NCI-H1694 (cell line): ENCODE measurements around the gene KCNN3.
"Not testable (repeated sequence)": the region's sequence is repeated elsewhere in the genome, so short reads cannot be mapped to it uniquely, and the experiment has no call there.

Source experiments
- DNase-seq: peaks from one replicate; lab custom pipeline; 2025; lab: John Stamatoyannopoulos, UW

KCNN3 gene

DNA sequence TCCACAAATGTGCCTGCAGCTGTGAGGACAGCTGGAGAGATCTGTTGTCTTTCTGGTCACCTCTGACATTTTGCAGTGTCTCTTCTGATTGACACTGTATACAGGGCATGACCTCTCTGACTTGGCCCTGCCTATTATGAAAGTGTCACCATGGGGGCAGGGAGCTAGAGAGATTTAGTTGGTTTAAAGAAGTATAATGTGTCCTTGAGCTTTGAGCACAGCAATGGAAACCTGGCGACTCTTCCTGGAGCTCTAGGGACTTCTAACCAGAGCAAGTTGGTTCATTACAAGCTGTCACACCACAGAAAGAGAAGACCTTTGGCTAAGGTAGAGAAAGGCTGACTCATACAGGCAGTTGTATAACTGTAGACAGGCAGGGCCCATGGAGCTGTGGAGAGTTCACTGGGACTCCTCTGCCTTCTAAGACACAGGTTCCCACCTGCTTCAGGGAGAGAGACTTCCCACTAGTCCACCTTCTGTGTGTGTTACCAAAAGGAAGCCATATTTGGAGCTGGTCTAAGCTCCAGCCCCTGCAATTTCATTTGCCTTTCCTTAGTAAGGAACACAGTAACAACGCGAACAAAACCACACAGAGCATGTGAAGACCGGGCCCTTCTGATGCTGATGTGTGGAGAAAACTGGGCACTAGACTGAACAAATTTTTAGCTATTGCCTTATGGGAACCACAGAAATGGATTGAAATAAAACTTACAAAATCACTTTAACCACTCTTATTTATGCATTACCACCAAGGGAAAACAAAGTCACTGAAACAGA lies 171.6 kb downstream of the KCNN3 start:
- DNase-seq = no peak

DNA sequence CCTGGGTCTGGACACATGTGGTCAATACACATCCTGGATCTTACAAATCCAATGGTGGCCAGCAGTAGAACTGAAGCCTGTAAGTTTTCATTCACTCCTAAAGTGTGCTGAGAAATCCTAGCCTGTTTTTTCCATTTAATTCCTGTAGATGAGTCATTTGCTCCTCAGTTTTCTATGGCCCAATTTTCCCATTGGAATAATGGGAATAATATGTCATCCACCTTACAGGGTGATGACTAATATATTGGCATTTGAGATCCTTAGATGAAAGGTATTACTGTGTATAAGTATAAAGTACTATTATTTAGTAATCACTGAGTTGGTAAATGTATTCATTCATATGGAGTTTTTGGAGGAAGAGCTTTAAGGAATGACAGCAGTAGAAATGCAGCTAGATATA lies 172.4 kb downstream of the KCNN3 start:
- DNase-seq = no peak

DNA sequence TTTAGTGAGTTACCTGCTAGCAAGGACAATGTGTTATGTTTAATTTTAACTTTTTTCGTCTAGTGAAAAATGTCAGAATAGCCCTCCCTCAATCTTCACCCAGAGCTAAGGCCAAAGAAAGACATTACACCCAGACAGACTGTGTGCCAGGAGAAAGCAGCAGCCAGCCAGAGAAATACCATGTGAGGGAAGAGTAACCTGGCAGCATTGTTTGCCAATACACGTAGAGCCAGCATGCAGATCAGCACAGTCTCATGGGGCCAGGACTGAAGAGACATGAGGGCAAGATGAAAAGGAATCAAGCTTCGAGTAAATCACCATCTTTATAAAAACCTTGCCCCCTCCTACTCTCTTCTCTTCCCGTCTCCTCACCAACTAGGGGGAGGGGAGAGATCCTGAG lies 173.6 kb downstream of the KCNN3 start:
- no peak for DNase-seq

DNA sequence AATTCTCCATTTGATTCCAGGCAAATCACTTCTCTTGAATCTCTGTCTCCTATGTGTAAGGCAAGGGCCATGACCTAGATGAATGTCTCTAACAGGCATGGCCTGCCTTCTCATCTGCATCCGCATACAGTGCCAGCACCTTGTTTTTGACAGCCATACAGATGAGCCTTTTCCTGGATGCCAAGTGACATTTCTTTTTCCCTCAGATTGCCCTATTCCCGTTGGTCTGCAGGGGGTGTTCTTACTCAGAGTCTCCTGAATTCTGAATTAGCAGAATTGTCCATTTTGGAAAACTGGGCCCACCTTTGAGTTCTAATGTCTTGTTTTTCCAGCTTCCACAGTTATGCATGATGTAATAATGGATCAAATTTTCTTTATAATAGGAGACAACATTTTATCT lies 174.1 kb downstream of the KCNN3 start:
- peak; percentile 51 for DNase-seq

DNA sequence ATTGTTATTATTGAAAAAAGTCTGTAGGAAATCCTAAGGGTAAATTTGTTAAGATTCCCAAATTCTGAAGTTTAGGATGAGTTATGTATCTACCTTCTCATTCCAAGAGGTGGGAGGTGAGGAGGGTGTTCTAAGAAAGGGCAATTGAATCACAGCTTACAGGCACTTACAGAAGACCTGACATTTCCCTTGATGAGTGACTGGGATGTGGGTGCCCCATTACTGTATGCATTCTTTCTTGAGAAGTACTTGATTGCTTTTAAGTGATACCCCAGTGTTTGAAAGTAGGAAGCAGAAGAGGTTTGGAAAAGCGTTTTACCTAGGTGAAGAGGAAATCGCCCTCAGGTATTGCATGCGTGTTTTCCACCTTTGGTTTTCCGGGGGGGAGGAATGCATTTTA lies 175.1 kb downstream of the KCNN3 start:
- DNase-seq = no peak

DNA sequence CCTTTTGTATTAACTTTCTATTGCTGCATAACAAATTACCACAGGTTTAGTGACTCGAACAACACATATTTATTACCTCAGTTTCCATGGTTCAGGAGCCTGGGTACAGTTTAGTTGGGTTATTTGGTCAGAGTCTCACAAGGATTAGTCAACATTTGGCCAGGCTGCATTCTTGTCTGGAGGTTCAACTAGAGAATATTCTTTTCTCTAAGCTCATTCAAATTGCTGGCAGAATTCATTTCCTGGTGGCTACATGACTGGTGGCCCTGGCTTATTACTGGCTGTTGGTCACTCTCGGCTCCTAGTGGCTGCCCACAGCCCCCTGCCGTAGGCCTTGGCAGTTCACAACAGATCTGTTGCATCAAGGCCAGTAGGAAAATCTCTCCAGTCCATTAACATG lies 181.0 kb downstream of the KCNN3 start:
- no peak for DNase-seq

DNA sequence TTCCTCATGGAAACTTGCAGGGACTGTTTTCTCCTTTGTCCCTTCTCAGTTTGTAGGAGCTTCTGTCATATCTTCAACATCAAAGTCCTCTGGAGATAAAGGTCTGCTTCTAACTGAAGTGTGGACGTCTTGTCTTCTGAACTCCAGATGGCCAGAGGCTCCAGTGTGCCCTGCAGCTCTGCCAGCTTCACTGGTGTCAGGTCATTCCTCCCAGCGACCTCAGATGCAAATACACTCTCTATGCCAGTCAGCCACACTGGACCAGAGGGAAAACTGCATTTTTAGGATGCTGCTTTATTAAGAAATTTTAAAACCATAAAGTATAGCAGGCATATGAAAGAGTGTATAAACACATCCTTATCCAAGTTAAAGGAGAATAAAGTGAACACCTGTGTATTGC lies 183.6 kb downstream of the KCNN3 start:
- no peak for DNase-seq

DNA sequence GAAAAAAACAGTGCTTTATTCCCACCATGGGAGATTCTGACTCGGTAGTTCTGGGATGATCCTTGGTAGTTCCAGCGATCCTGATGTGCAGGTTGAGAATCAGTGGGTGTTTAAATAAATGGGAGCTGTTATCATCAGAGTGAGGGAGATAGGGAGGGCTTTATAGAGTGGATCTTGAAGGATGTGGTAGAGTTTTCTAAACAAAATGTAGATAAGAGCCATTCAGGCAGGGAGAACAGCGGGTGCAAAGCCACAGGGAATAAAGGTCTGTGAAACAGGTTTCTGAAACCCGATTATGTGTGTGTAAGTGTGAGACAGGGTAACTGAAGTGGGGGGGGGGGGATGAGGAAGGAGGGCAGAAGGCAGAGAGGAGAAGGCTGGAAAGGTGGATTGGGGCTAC lies 186.3 kb downstream of the KCNN3 start:
- DNase-seq = no peak

DNA sequence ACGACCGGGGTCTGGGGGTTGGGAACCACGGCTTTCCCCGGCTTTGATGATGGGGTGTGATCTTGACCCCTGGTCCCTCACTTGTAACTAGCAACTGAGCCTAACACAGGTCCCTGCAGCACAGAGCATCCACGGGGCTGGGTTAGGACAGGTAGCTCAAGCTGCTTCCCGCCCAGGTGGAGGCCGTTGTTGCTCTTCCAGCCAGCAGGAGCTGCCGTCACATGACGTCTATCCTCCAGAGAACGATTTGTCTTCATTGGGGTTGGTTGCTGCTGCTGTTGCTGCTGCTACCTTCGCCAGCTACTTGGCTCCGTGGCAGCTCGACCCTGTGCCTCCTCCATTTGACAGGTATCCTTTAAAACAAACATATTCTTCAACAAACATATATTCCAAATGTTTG lies 187.8 kb downstream of the KCNN3 start:
- no peak for DNase-seq

DNA sequence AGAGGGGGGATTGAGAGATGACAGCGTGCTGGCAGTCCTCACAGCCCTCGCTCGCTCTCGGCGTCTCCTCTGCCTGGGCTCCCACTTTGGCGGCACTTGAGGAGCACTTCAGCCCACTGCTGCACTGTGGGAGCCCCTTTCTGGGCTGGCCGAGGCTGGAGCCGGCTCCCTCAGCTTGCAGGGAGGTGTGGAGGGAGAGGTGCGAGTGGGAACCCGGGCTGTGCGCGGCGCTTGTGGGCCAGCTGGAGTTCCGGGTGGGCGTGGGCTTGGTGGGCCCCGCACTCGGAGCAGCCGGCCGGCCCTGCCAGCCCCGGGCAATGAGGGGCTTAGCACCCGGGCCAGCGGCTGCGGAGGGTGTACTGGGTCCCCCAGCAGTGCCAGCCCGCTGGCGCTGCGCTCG lies 192.2 kb downstream of the KCNN3 start:
- not testable (repeated sequence) for DNase-seq

DNA sequence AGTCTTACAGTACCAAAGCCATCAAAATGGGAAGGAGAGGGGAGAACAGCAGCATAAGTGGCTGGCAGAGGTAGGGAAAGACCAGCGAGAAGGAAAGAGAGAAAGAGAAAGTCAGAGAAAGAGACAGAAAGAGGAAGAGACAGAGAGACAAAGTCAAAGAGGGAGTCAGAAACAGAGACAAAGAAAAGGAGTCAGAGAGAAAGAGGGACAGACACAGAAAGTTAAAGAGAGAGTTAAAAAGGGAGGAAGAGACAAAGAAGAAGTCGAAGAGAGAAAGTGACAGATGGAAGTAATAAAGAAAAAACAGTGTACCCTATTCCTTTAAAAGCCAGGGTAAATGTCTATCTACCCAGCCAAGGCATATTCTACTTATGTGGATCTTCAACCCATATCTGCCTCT lies 193.2 kb downstream of the KCNN3 start:
- DNase-seq = not testable (repeated sequence)

DNA sequence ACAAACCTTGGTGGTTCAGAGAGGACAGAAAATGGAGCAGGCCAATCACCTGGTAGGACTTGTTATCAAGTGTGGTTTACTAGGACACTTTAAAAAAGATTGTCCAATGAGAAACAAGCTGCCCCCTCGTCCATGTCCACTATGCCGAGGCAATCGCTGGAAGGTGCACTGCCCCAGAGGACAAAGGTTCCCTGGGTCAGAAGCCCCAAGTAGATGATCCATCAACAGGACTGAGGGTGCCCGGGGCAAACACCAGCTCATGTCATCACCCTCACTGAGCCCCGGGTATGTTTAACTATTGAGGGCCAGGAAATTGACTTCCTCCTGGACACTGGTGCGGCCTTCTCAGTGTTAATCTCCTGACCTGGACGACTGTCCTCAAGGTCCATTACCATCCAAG lies 195.6 kb downstream of the KCNN3 start:
- not testable (repeated sequence) for DNase-seq

DNA sequence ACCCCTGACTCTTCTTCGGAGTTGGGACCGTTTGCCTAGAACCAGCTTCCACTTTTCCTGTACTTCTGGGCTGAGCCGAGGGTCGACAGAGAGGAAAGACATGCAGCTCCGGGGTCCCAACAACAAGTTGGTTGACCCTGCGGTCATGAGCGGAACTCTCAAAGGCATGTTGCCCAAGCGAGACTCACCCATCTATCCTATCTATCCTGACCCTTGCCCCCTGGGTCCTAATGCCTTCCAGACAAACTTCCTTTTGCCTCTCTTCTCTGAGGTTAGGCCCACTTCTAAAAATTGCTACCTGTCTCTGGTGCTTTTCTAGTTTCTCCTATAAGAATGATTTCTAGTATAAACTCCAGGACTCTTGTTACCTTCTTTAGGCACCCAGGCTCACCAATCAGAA lies 197.8 kb downstream of the KCNN3 start:
- not testable (repeated sequence) for DNase-seq

DNA sequence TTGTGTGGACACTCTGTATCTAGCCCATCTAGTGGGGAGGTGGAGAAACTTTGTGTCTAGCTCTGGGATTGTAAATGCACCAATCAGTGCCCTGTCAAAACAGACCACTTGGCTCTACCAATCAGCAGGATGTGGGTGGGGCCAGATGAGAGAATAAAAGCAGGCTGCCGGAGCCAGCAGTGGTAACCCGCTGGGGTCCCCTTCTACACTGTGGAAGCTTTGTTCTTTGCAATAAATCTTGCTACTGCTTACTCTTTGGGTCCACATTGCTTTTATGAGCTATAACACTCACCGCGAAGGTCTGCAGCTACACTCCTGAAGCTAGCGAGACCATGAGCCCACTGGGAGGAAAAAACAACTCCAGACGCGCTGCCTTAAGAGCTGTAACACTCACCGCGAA lies 198.7 kb downstream of the KCNN3 start:
- not testable (repeated sequence) for DNase-seq

DNA sequence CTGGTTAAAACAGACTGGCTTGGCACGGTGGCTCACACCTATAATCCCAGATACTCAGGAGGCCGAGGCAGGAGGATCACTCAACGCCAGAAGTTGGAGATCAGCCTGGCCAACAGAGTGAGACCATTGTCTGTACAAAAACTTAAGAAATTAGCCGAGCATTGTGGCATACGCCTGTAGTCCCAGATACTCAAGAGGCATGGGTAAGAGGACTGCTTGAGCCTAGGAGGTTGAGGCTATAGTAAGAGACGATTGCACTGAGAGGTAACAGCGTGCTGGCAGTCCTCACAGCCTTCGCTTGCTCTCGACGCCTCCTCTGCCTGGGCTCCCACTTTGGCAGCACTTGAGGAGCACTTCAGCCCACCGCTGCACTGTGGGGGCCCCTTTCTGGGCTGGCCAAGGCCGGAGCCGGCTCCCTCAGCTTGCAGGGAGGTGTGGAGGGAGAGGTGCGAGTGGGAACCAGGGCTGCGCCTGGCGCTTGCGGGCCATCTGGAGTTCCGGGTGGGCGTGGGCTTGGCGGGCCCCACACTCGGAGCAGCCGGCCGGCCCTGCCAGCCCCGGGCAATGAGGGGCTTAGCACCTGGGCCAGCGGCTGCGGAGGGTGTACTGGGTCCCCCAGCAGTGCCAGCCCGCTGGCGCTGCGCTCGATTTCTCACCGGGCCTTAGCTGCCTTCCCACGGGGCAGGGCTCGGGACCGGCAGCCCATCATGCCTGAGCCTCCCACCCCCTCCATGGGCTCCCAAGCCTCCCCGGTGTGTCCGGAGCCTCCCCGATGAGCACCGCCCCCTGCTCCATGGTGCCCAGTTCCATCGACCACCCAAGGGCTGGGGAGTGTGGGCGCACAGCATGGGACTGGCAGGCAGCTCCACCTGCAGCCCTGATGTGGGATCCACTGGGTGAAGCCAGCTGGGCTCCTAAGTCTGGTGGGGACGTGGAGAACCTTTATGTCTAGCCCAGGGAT lies 199.5 kb downstream of the KCNN3 start:
- DNase-seq = not testable (repeated sequence)

DNA sequence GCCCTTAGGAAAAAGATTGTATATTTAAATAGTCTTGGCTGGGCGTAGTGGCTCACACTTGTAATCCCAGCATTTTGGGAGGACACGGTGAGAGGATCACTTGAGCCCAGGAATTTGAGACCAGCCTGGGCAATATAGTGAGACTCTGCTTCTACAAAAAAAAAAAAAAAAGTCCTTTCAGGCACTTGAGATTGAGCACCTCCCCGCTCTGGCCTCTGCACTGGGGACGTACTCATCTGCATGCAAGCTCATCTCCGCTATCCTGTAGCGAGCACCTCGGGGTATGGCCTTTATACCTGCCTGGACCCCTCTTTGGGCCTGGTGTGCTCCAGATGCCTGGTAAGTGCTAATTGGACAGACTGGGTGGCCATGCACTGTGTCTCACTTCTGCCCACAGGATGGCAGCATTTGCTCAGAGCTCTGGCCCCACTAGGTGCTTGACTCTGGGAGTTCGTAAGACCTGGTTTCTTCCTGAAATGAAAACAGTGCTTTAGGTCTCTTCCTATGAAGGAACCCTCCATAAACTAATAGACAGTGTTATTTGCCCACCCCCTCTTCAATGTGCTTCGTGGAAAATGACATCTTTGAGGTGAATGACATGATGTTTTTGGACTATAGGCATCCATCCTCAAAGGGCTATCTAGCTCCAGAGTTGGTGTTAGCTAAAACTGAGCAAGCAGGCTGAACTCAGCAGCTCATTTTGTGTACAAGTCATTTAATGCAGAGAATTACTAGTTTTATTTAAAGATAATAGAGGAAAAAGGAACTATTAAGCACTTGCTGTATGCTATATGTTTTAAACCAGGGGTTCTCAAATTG lies 200.4 kb downstream of the KCNN3 start:
- peak; percentile 93 for DNase-seq

DNA sequence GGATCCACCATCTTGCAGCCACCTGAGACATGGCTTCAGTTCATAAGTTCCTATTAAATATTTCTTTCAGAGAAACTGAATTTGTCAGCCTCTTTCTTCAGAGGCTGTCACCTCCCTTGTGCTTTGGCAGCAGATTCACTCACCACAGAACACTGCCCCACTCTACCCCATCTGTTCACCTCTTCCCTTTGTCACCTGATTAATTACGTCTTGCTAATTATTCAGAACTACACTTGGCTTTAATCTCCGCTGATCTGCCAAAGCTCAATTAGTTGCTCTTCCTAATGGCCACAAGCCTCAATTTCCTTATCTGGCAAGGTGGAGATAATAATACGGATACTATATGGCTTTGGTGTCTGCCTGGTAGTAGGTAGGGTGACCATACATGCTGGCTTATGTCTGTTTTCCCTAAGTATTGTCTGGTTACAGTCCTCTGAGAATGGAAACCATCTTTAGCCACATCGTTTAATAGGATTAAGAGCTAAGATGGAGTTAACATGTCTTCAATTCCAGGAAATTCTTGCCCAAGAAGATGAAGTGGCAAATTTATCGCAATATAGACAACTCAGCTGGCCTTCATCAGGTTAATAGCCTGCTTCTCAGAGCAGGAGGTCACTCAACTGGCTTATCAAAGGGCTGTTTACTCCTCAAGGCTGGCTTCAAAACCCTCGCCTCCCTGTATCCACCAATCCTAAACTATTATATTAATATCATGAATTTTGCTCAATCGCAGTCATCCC lies 203.9 kb downstream of the KCNN3 start:
- peak; percentile 53 for DNase-seq

DNA sequence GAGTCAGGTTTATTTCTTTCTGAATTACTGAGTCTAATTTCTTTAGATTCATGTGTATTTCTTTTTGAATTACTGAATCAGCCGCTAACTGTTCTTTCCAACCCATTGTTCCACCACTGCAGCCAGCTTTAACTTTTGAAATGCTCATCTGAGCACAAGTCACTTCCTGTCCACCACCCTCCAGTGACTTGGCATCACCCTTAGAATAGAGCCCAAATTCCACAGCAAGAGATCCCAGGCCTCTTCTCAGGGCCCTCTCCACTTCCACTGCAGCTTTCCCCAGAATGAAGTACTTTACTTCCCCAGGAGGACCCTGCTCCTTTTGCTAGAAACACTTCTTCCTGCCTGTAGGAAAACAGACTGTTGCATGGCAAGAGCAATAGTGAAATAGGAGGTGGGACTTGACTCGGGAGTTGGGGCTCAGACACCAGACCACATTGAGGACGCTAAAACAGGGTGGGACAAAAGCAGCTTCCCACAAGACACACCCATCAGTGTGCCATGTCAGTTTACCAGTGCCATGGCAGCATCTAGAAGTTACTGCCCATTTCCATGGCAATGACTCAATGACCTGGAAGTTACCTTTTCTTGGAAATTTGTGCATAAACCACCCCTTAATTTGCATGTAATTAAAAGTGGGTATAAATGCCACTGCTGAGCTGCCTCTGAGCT lies 205.6 kb downstream of the KCNN3 start:
- DNase-seq = no peak

DNA sequence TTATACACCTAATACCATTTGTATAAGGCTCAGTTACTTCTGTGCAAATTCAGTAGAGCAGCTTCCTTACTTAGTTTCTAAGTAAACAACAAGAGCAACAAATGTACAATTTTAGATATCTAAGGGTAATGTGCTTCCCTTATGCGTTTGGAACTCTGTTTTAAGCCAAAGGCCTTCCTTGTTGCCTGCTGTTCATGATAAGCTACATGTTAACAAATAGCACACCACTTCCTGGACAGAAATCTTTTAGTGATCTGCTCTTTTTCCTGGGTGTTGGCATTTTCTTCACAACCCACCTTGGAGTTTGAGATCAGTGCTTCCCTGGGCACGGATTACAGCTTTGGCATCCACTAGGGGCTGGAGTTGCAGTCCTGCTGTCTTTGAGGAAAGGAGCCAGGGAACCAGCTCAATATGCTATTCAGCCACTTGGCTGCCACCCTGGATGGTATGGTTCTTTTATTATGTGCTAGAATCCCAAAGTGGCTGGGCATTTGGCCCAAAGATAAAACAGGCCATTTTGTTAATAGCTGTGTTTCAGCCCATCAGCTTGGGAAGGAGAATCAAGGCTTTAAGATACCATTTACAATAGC lies 206.5 kb downstream of the KCNN3 start:
- DNase-seq = peak; percentile 47

DNA sequence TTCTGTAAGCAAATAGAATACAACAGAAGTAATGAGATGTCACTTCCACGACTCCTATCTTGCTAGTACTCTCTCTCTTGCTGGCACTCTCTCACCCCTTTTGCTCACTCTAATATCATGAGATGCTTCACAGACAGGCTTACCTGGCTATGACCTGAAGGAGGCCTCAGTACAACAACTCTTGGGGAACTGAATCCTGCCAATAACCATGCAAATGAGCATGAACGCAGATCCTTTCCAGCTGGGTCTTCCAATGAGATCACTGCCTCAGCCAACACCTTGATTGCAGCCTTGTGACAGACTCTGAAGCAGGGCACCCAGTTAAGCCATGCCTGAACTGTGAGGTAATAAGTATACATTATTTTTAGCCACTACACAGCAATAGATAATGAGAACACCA lies 209.0 kb downstream of the KCNN3 start:
- DNase-seq = no peak
